HepG2 (cell line): Measurements from ENCODE around the gene CPA5. TPM values are rescaled to one million over a fixed set of nuclear protein-coding genes. Genes with fewer than 3 reads are reported as not detected.

Experiments used
- DMAP1 ChIP-seq: IDR thresholded peaks from 2 replicates; pipeline ENCODE4 v1.6.1; 2016
- FOXA1 ChIP-seq, 2 experiments: fragments of 450-650 bp in 1 of 2; sonication (generic) in 1 of 2; formaldehyde crosslinking in 1 of 2; IDR thresholded peaks; 2 replicates each; pipeline versions ENCODE4 v1.4.0 to v1.6.1; 2016 to 2020; ENCODE audit warnings: missing genetic modification reagents in 1 of 2
- GFI1 ChIP-seq: sonication (generic); formaldehyde crosslinking; IDR thresholded peaks from 2 replicates; pipeline ENCODE4 v1.5.0; 2020; ENCODE audit warnings: missing genetic modification reagents, mild to moderate bottlenecking, borderline replicate concordance
- KLF11 ChIP-seq: IDR thresholded peaks from 2 replicates; pipeline ENCODE4 v1.6.1; 2016; ENCODE audit warnings: missing compliant biosample characterization
- MEF2D ChIP-seq: sonication (generic); formaldehyde crosslinking; IDR thresholded peaks from 2 replicates; pipeline ENCODE4 v1.5.1; 2020; ENCODE audit warnings: mild to moderate bottlenecking, missing genetic modification reagents
- NR2F6 ChIP-seq, 2 experiments: IDR thresholded peaks; 2 replicates each; pipeline ENCODE4 v1.6.1; 2016; ENCODE audit warnings: antibody characterized with exemption in 1 of 2, mild to moderate bottlenecking in 1 of 2
- RXRB ChIP-seq: IDR thresholded peaks from 2 replicates; pipeline ENCODE4 v1.6.1; 2016; ENCODE audit warnings: borderline replicate concordance, missing genetic modification reagents, missing compliant biosample characterization
- TARDBP ChIP-seq: sonication (generic); formaldehyde crosslinking; IDR thresholded peaks from 2 replicates; pipeline ENCODE4 v1.8.0; 2022; ENCODE audit warnings: mild to moderate bottlenecking, missing genetic modification reagents
- TEAD3 ChIP-seq: optimal IDR thresholded peaks from 2 replicates; pipeline ENCODE3; 2016; ENCODE audit warnings: borderline replicate concordance
- U2AF1 ChIP-seq: fragments of 200-400 bp; formaldehyde crosslinking; optimal IDR thresholded peaks from 2 replicates; pipeline ENCODE3; 2017; ENCODE audit warnings: mild to moderate bottlenecking, low read depth, low read length
- ZC3H13 ChIP-seq: sonication (generic); formaldehyde crosslinking; IDR thresholded peaks from 2 replicates; pipeline ENCODE4 v1.8.1; 2023; ENCODE audit warnings: mild to moderate bottlenecking, missing genetic modification reagents, moderate library complexity
- ZNF124 ChIP-seq: sonication (generic); formaldehyde crosslinking; IDR thresholded peaks from 2 replicates; pipeline ENCODE4 v1.4.0; 2020; ENCODE audit warnings: missing genetic modification reagents
- ZNF235 ChIP-seq: sonication (generic); formaldehyde crosslinking; IDR thresholded peaks from 2 replicates; pipeline ENCODE4 v1.8.1; 2023; ENCODE audit warnings: mild to moderate bottlenecking, missing genetic modification reagents, borderline replicate concordance
- ZNF24 ChIP-seq: fragments of 450-650 bp; IDR thresholded peaks from 2 replicates; pipeline ENCODE4 v1.6.1; 2017; ENCODE audit warnings: antibody characterized with exemption, mild to moderate bottlenecking
- ZNF337 ChIP-seq: sonication (generic); formaldehyde crosslinking; IDR thresholded peaks from 2 replicates; pipeline ENCODE4 v1.5.1; 2020; ENCODE audit warnings: missing genetic modification reagents, low read depth, mild to moderate bottlenecking, borderline replicate concordance
- ZNF562 ChIP-seq: sonication (generic); formaldehyde crosslinking; IDR thresholded peaks from 2 replicates; pipeline ENCODE4 v1.8.0; 2022; ENCODE audit warnings: missing genetic modification reagents, borderline replicate concordance
- ZNF788 ChIP-seq: sonication (generic); formaldehyde crosslinking; IDR thresholded peaks from 2 replicates; pipeline ENCODE4 v1.5.0; 2020; ENCODE audit warnings: mild to moderate bottlenecking, missing genetic modification reagents, borderline replicate concordance
- polyA plus RNA-seq, 8 experiments: library from polyadenylated mRNA; depleted of rRNA in 3 of 8; stranded (reverse) in 7 of 8; unstranded in 1 of 8; fragments of >200 nt; fragmentation: Illumina TruSeq in 4 of 8; extraction: Trizol in 4 of 8; gene quantifications; 2 replicates each; pipeline versions ENCODE4 v1.2.1 to v1.2.3, GENCODE V29; 2011 to 2016; ENCODE audit warnings: low read depth in 4 of 8, missing spikeins in 1 of 8, mixed read lengths in 1 of 8; ENCODE audit not compliant: insufficient read depth in 1 of 8
- total RNA-seq, 5 experiments: library from RNA; depleted of rRNA; stranded (reverse); fragments of >200 nt; fragmentation: Illumina TruSeq; extraction: Trizol; gene quantifications; 2 replicates each; pipeline ENCODE4 v1.2.3, GENCODE V29; 2016; ENCODE audit warnings: low read depth in 1 of 5
- TF ChIP-seq, protein P1 (sequence below): sonication (generic); formaldehyde crosslinking; IDR thresholded peaks from 2 replicates; pipeline ENCODE4 v1.4.0; 2020; ENCODE audit warnings: missing genetic modification reagents
- TF ChIP-seq, protein P2 (sequence below): sonication (generic); formaldehyde crosslinking; IDR thresholded peaks from 2 replicates; pipeline ENCODE4 v1.4.0; 2020; ENCODE audit warnings: missing genetic modification reagents, borderline replicate concordance
- TF ChIP-seq, protein P3 (sequence below): sonication (generic); formaldehyde crosslinking; IDR thresholded peaks from 2 replicates; pipeline ENCODE4 v1.4.0; 2020; ENCODE audit warnings: missing genetic modification reagents, borderline replicate concordance

The CPA5 gene
- total and polyA plus RNA-seq, 2 of the 13 experiments (the other 11 are each of a cell fraction or from before 2014, with no cell fraction given): 0.48 TPM; not detected in 1

DNA sequence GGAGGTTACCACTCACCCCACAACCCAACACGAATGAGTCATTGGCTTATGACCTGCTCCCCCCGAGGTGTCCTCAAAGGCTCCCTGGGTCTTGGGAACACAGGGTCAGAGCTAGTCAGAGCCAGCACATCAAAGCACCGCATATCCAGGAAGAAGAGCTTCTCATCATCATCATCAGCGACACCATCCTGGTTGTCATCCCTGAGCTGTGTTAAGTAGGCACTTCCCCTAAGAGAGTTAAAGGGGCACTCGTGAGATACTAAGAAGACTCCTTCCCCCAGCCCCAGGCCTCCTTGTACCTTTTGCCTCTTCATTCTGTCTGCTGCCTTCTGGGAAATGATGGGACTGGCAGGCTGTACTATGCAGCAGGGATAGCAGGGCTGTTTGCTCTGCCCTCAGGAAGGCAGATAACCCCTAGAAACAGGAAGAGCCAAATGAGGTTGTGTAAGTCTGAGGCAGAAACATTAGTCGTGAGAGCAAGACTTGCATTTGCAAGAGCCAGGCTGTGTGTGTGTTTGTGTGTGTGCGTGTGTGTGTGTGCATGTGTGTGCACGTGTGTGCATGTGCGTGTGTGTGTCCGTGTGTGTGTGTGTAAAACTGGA lies 24.6 kb downstream of the CPA5 start (continued):
- TF ChIP-seq MEF2D (CRISPR knock-in tag): 0 out of 2 replicates have a peak, but pooled peaks have one; percentile 30
- TF ChIP-seq ZNF337 (CRISPR knock-in tag): no peak
- no peak for TF ChIP-seq ZNF124 (CRISPR knock-in tag)
- no peak for TF ChIP-seq ZNF562 (CRISPR knock-in tag)
- TF ChIP-seq ZNF788 (CRISPR knock-in tag): peak; percentile 46; the same call in 1 of the 2 replicates
- TF ChIP-seq ZNF24: no peak
- no peak for TF ChIP-seq U2AF1
- TF ChIP-seq, protein P1, sequence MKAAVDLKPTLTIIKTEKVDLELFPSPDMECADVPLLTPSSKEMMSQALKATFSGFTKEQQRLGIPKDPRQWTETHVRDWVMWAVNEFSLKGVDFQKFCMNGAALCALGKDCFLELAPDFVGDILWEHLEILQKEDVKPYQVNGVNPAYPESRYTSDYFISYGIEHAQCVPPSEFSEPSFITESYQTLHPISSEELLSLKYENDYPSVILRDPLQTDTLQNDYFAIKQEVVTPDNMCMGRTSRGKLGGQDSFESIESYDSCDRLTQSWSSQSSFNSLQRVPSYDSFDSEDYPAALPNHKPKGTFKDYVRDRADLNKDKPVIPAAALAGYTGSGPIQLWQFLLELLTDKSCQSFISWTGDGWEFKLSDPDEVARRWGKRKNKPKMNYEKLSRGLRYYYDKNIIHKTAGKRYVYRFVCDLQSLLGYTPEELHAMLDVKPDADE (CRISPR knock-in tag): no peak
- peak; percentile 43 for TF ChIP-seq TEAD3 (CRISPR knock-in tag)
- peak; percentile 62 for TF ChIP-seq RXRB
- no peak for TF ChIP-seq GFI1 (CRISPR knock-in tag)
- no peak for TF ChIP-seq ZC3H13 (CRISPR knock-in tag)
- no peak for TF ChIP-seq NR2F6 (IDR thresholded peaks at IDR 0.05)
- peak; percentile 63 for TF ChIP-seq NR2F6 (CRISPR knock-in tag; IDR thresholded peaks at IDR 0.05)
- TF ChIP-seq ZNF235 (CRISPR knock-in tag): no peak
- TF ChIP-seq DMAP1: peak; percentile 34; the same call in 1 of the 2 replicates
- TF ChIP-seq KLF11 (CRISPR knock-in tag): 0 out of 2 replicates have a peak, but pooled peaks have one; percentile 48
- TF ChIP-seq, protein P2, sequence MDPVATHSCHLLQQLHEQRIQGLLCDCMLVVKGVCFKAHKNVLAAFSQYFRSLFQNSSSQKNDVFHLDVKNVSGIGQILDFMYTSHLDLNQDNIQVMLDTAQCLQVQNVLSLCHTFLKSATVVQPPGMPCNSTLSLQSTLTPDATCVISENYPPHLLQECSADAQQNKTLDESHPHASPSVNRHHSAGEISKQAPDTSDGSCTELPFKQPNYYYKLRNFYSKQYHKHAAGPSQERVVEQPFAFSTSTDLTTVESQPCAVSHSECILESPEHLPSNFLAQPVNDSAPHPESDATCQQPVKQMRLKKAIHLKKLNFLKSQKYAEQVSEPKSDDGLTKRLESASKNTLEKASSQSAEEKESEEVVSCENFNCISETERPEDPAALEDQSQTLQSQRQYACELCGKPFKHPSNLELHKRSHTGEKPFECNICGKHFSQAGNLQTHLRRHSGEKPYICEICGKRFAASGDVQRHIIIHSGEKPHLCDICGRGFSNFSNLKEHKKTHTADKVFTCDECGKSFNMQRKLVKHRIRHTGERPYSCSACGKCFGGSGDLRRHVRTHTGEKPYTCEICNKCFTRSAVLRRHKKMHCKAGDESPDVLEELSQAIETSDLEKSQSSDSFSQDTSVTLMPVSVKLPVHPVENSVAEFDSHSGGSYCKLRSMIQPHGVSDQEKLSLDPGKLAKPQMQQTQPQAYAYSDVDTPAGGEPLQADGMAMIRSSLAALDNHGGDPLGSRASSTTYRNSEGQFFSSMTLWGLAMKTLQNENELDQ (CRISPR knock-in tag): no peak
- no peak for TF ChIP-seq FOXA1 (IDR thresholded peaks at IDR 0.05)
- TF ChIP-seq FOXA1 (CRISPR knock-in tag; IDR thresholded peaks at IDR 0.05): peak; percentile 41; the same call in 1 of the 2 replicates
- no peak for TF ChIP-seq TARDBP (CRISPR knock-in tag)
- TF ChIP-seq, protein P3, sequence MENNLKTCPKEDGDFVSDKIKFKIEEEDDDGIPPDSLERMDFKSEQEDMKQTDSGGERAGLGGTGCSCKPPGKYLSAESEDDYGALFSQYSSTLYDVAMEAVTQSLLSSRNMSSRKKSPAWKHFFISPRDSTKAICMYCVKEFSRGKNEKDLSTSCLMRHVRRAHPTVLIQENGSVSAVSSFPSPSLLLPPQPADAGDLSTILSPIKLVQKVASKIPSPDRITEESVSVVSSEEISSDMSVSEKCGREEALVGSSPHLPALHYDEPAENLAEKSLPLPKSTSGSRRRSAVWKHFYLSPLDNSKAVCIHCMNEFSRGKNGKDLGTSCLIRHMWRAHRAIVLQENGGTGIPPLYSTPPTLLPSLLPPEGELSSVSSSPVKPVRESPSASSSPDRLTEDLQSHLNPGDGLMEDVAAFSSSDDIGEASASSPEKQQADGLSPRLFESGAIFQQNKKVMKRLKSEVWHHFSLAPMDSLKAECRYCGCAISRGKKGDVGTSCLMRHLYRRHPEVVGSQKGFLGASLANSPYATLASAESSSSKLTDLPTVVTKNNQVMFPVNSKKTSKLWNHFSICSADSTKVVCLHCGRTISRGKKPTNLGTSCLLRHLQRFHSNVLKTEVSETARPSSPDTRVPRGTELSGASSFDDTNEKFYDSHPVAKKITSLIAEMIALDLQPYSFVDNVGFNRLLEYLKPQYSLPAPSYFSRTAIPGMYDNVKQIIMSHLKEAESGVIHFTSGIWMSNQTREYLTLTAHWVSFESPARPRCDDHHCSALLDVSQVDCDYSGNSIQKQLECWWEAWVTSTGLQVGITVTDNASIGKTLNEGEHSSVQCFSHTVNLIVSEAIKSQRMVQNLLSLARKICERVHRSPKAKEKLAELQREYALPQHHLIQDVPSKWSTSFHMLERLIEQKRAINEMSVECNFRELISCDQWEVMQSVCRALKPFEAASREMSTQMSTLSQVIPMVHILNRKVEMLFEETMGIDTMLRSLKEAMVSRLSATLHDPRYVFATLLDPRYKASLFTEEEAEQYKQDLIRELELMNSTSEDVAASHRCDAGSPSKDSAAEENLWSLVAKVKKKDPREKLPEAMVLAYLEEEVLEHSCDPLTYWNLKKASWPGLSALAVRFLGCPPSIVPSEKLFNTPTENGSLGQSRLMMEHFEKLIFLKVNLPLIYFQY (CRISPR knock-in tag): no peak
